ENCODE results near the gene HOXB4. TPM values are rescaled to one million over a fixed set of nuclear protein-coding genes. Genes with fewer than 3 reads are reported as not detected.

Gene HOXB4
- total RNA-seq, 1 donor from 2014 or later = not detected

DNA sequence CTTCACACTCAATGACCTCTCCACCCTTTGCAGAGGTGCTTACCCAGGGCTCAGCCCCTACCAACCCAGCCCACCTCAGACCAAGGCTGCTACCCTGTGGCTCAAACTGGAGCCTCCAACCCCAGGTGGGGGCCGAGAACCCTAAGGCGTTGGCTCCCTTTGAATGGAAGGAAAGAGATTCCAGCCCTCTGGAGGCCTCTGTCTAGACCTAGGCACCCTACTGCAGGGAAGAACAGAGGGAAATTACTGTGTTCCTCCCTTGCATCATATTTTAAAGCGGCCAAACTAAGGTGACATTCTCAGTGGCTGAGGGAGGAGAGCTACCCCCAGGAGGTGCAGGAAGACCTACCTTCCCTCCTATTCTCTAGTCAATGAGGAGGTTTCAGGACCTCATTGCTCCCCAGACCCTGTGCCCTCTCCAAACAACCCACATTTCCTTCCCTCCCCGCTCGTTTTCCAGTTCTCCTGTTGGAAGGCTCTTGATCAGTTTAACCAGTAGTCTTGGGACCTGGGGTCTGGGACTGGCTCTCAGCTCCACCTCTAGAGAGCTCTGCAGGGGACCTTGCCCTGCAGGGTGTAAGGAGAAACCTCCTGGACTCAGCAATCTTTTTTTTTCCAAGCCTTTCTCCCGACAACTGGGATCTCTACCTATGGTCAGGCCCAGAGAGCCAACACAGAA is 42.5 kb upstream of the HOXB4 start:
- DNase-seq (ENCODE audit: low spot score) = no peak
- Mint-ChIP-seq H3K4me1 (ENCODE audit: low read depth) (peaks cover 10% of the 10 kb centered on the region), H3K27me3 (ENCODE audit: low read depth) (peaks cover 85% of the 10 kb centered on the region), H3K4me3 (ENCODE audit: unreplicated experiment) (no peak overlapping the region), H3K9me3 (ENCODE audit: low read depth) (no peaks in the 10 kb centered on the region), H3K27ac (ENCODE audit: unreplicated experiment) (no peak overlapping the region), H3K36me3 (ENCODE audit: low read depth) (peaks cover 5% of the 10 kb centered on the region)
- TF ChIP-seq CTCF (IDR thresholded peaks at IDR 0.05) = no peak

DNA sequence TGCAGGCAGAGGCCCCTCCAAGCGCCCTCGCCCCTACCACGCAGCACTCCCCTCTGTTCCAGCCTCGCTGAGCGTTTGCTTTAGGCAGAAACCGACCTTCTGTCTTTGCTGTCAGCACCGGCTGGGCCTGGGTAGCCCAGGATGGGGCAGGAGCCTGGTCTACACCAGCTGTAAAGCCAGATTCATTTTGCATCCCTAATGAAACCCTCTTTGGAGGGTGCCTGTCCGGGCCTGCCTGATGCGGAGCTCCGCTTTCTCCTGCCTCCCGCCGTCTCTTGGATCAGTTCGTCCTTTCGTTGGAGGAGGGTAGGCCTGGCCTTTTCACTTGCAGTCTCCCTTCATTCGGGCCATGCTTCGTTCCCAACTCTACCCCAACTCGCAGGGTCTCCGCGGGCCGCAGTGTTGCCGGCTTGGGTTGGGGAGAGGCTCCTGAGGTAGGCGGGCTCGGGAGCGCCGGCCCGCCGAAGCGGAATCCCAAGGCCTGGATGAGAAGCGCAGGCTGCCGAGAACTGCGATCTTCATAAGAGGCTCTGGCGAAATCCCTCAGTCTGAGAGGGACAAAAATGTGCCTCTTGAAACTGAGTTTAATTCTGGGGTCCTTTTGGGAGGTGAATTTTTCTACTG is 41.8 kb upstream of the HOXB4 start:
- Mint-ChIP-seq H3K4me1 (ENCODE audit: low read depth) (peaks cover 7% of the 10 kb centered on the region), H3K9me3 (ENCODE audit: low read depth) (no peaks in the 10 kb centered on the region), H3K27me3 (ENCODE audit: low read depth) (peaks cover 88% of the 10 kb centered on the region), H3K4me3 (ENCODE audit: unreplicated experiment) (no peak overlapping the region), H3K36me3 (ENCODE audit: low read depth) (peaks cover 5% of the 10 kb centered on the region), H3K27ac (ENCODE audit: unreplicated experiment) (no peak overlapping the region)
- no peak for DNase-seq (ENCODE audit: low spot score)
- TF ChIP-seq CTCF (IDR thresholded peaks at IDR 0.05) = no peak

- peak; percentile 97 for TF ChIP-seq CTCF (IDR thresholded peaks at IDR 0.05)
- Mint-ChIP-seq H3K36me3 (ENCODE audit: low read depth) (peaks cover 5% of the 10 kb centered on the region), H3K4me1 (ENCODE audit: low read depth) (peaks cover 7% of the 10 kb centered on the region), H3K27ac (ENCODE audit: unreplicated experiment) (no peak overlapping the region), H3K9me3 (ENCODE audit: low read depth) (no peaks in the 10 kb centered on the region), H3K4me3 (ENCODE audit: unreplicated experiment) (no peak overlapping the region), H3K27me3 (ENCODE audit: low read depth) (peaks cover 88% of the 10 kb centered on the region)
- no peak for DNase-seq (ENCODE audit: low spot score)
These were observed 40.2 kb upstream of the HOXB4 start for GRCh38 chr17:48618256-48618896.

- no peaks in the 10 kb centered on the region for H3K9me3 Mint-ChIP-seq (ENCODE audit: low read depth)
- H3K4me3 Mint-ChIP-seq (ENCODE audit: unreplicated experiment) = no peak overlapping the region
- no peak for DNase-seq (ENCODE audit: low spot score)
- H3K27ac Mint-ChIP-seq (ENCODE audit: unreplicated experiment) = no peak overlapping the region
- peaks cover 4% of the 10 kb centered on the region for H3K36me3 Mint-ChIP-seq (ENCODE audit: low read depth)
- no peak for TF ChIP-seq CTCF (IDR thresholded peaks at IDR 0.05)
- H3K4me1 Mint-ChIP-seq (ENCODE audit: low read depth) = peaks cover 12% of the 10 kb centered on the region
- H3K27me3 Mint-ChIP-seq (ENCODE audit: low read depth) = peaks cover 87% of the 10 kb centered on the region
These were observed 39.5 kb upstream of the HOXB4 start for GRCh38 chr17:48617471-48618255.

All from chondrocyte (in vitro differentiated cells).